ENCODE results near the gene RNF144B. TPM values are rescaled to one million over a fixed set of nuclear protein-coding genes. Genes with fewer than 3 reads are reported as not detected.

The RNF144B gene
- total and polyA plus RNA-seq, 10 donors: 6.5 to 82.5 (median 45.3) TPM

GRCh38 chr6:18431581-18431980 lies 44.4 kb downstream of the RNF144B start:
- H3K9me3 ChIP-seq: no peaks in the 10 kb centered on the region
- intact Hi-C loops (cut with DNase I; ENCODE audit: low total_unique reads): no loop called here
- WGBS, 5 donors: 67 to 81% (median 79%) methylated on average over 2 of the region's 2 CpGs
- no peak overlapping the region for H3K4me3 ChIP-seq
- no peak overlapping the region for H3K27ac ChIP-seq
- TF ChIP-seq POLR2AphosphoS5 (IDR thresholded peaks at IDR 0.05) (no peak), POLR2A (IDR thresholded peaks at IDR 0.05) (no peak), CTCF (IDR thresholded peaks at IDR 0.05 in 8 of 11, conservative IDR thresholded peaks at IDR 0.05 in 3 of 11) (no peak)
- DNase-seq: no peak
- H3K4me1 ChIP-seq: peaks cover 0 to 21% (median 1%) of the 10 kb centered on the region in 6 donors
- H3K36me3 ChIP-seq: peaks cover 0 to 75% (median 3%) of the 10 kb centered on the region in 6 donors
- H3K27me3 ChIP-seq (replicated peaks in 1 of 7): no peaks in the 10 kb centered on the region

- Histone ChIP-seq H3K4me1 (peaks cover 0 to 26% (median 4%) of the 10 kb centered on the region in 6 donors), H3K9me3 (no peaks in the 10 kb centered on the region), H3K27ac (peak overlapping the region in 1 of 8 donors; percentile 5), H3K36me3 (peaks cover 0 to 74% (median 3%) of the 10 kb centered on the region in 6 donors), H3K4me3 (no peak overlapping the region), H3K27me3 (replicated peaks in 1 of 7) (no peaks in the 10 kb centered on the region)
- no peak for DNase-seq
- intact Hi-C loops (cut with DNase I; ENCODE audit: low total_unique reads): no loop called here
- no peak for TF ChIP-seq CTCF (IDR thresholded peaks at IDR 0.05 in 8 of 11, conservative IDR thresholded peaks at IDR 0.05 in 3 of 11)
- no peak for TF ChIP-seq POLR2AphosphoS5 (IDR thresholded peaks at IDR 0.05)
- TF ChIP-seq POLR2A (IDR thresholded peaks at IDR 0.05): no peak
- 60 to 81% (median 78%) methylated on average over 3 of the region's 3 CpGs for WGBS, 5 donors
These were observed 45.0 kb downstream of the RNF144B start for GRCh38 chr6:18432180-18432579.

- 82 to 98% (median 91%) methylated on average over 3 of the region's 3 CpGs for WGBS, 5 donors
- TF ChIP-seq POLR2AphosphoS5 (IDR thresholded peaks at IDR 0.05) (no peak), POLR2A (IDR thresholded peaks at IDR 0.05) (no peak)
- no peak for DNase-seq
- Histone ChIP-seq H3K4me1 (peaks cover 0 to 26% (median 4%) of the 10 kb centered on the region in 6 donors), H3K36me3 (peaks cover 0 to 70% (median 3%) of the 10 kb centered on the region in 6 donors), H3K4me3 (no peak overlapping the region), H3K27me3 (replicated peaks in 1 of 7) (no peaks in the 10 kb centered on the region), H3K9me3 (no peaks in the 10 kb centered on the region), H3K27ac (peak overlapping the region in 1 of 8 donors; percentile 5)
- intact Hi-C loops (cut with DNase I; ENCODE audit: low total_unique reads): no loop called here
These were observed 45.5 kb downstream of the RNF144B start for GRCh38 chr6:18432619-18433018.

- H3K27me3 ChIP-seq (replicated peaks in 1 of 7): no peaks in the 10 kb centered on the region
- 89 to 95% (median 92%) methylated on average over 2 of the region's 2 CpGs for WGBS, 5 donors
- TF ChIP-seq POLR2A (IDR thresholded peaks at IDR 0.05) (no peak), CTCF (IDR thresholded peaks at IDR 0.05 in 8 of 11, conservative IDR thresholded peaks at IDR 0.05 in 3 of 11) (no peak), POLR2AphosphoS5 (IDR thresholded peaks at IDR 0.05) (no peak)
- intact Hi-C loops (cut with DNase I; ENCODE audit: low total_unique reads): no loop called here
- no peaks in the 10 kb centered on the region for H3K9me3 ChIP-seq
- peaks cover 0 to 26% (median 4%) of the 10 kb centered on the region in 6 donors for H3K4me1 ChIP-seq
- DNase-seq: no peak
- peaks cover 0 to 65% (median 1%) of the 10 kb centered on the region in 6 donors for H3K36me3 ChIP-seq
- H3K27ac ChIP-seq: no peak overlapping the region
- no peak overlapping the region for H3K4me3 ChIP-seq
These were observed 45.9 kb downstream of the RNF144B start for GRCh38 chr6:18433059-18433458.

Measured in spleen (tissue), 11 donors.